HG02981 (cell line): ENCODE measurements around the gene ZNF557.
"Not testable (repeated sequence)": the region's sequence is repeated elsewhere in the genome, so short reads cannot be mapped to it uniquely, and the experiment has no call there.

ENCODE experiments used
- ATAC-seq: cut with Tn5 transposase; IDR thresholded peaks from one replicate; pipeline ENCODE4 v1.9.1; 2021; ENCODE audit warnings: mild to moderate bottlenecking, moderate library complexity; ENCODE audit not compliant: unreplicated experiment

The ZNF557 gene

DNA sequence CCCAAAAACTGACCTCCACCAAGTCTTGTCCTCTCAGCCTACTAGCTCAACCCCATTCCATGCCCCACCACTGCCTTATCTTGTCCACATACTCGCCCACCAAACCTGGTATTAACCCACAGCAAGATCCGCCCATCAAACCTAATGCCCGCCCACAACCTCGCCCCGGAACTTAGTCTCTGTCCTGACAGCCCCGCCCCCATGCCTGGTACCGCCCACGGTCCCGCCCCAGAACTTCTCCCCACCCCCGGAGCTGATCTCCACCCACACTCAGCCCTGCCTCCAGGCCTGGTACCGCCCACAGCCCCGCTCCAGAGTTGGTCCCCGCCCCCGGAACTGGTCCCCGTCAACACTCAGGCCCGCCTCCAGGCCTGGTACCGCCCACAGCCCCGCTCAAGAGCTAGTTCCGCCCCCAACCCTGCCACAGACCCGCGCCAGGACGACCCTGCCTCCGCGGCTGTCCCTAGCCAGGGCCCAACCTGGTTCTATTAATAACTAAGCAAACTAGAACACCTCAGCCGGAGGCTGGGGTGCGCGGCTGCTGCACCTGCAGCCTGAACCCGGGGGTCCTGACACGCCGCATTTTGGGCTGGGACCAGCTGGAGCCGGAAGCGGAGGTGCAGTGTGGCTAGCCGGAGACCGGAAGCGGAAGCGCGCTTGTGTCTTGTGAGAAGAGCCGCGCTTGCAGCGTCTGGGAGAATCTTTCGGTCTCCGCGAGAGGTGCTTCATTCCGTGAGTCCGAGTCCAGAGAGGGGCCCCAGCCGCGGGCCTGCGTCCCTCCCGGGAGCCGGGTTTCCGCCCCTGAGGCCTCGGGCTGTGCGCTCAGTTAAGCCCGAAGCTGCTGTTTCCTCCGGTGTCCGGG lies at the start of gene ZNF557:
ZNF557 (plus strand) TSS at position 662 of the 862 bp plus-strand sequence. CDS start 5,372 bp downstream, outside the sequence.
- peak; percentile 94 for ATAC-seq

DNA sequence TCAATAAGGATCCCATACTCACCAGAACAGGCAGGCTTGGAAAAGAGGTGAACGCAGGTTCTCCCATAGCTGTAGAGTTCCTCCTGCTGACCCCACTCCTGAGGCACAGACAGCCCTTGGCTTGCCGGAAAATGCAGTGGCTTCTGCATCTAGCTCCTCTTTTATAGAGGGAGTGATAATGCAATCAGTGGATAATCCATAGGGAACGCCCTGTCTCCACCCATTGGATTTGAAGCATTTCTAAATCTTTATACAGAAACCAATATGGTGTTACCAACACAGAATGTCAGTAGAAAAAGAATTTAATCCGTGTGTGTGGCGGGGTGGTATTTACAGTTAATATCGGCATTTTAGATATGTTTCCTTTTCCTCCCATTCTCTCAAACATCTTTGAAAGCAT lies 48.2 kb upstream of the ZNF557 start, which contains the start of gene MBD3L2B:
MBD3L2B (minus strand) TSS at position 101 of the 400 bp plus-strand sequence; CDS start at position 67, 34 bp downstream.
- ATAC-seq = not testable (repeated sequence)

DNA sequence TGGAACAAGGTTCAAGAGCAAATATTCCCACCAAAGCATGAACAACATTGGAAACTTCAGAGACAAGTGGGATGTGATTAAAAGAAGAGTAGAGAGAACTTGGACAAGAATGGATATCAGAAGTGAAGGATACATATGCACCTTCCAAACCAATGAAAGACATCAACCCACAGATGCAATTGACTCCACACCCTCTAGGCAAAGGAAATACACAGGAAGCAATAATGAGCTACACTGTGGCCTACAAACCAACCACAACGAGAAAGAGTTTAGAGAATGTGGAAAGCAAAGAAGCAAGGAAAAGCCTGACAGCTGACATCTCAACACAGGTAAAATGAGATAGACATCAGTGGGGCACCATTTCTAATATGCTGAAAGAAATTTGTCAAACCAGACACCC lies 40.7 kb upstream of the ZNF557 start:
- not testable (repeated sequence) for ATAC-seq

DNA sequence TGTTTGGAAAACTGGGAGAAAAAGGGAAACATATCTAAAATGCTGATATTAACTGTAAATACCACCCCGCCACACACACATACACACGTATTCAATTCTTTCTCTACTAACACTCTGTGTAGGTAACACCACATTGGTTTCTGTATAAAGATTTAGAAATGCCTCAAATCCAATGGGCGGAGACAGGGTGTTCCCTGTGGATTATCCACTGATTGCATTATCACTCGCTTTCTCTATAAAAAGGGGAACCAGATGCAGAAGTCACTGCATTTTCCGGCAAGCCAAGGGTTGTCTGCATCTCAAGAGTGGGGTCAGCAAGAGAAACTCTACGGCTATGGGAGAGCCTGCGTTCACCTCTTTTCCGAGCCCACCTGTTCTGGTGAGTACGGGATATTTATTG lies 39.2 kb upstream of the ZNF557 start, which contains the start of gene MBD3L5:
MBD3L5 (plus strand) TSS at position 301 of the 400 bp plus-strand sequence; CDS start at position 335, 34 bp downstream.
- not testable (repeated sequence) for ATAC-seq

DNA sequence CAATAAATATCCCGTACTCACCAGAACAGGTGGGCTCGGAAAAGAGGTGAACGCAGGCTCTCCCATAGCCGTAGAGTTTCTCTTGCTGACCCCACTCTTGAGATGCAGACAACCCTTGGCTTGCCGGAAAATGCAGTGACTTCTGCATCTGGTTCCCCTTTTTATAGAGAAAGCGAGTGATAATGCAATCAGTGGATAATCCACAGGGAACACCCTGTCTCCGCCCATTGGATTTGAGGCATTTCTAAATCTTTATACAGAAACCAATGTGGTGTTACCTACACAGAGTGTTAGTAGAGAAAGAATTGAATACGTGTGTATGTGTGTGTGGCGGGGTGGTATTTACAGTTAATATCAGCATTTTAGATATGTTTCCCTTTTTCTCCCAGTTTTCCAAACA lies 29.4 kb upstream of the ZNF557 start, which contains the start of gene MBD3L4:
MBD3L4 (minus strand) TSS at position 101 of the 400 bp plus-strand sequence; CDS start at position 66, 35 bp downstream.
- ATAC-seq = not testable (repeated sequence)

DNA sequence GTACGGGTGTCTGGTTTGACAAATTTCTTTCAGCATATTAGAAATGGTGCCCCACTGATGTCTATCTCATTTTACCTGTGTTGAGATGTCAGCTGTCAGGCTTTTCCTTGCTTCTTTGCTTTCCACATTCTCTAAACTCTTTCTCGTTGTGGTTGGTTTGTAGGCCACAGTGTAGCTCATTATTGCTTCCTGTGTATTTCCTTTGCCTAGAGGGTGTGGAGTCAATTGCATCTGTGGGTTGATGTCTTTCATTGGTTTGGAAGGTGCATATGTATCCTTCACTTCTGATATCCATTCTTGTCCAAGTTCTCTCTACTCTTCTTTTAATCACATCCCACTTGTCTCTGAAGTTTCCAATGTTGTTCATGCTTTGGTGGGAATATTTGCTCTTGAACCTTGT lies 27.9 kb upstream of the ZNF557 start:
- ATAC-seq = not testable (repeated sequence)

DNA sequence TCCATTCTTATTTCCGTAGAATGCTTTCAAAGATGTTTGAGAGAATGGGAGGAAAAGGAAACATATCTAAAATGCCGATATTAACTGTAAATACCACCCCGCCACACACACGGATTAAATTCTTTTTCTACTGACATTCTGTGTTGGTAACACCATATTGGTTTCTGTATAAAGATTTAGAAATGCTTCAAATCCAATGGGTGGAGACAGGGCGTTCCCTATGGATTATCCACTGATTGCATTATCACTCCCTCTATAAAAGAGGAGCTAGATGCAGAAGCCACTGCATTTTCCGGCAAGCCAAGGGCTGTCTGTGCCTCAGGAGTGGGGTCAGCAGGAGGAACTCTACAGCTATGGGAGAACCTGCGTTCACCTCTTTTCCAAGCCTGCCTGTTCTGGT lies 20.5 kb upstream of the ZNF557 start, which contains the start of gene MBD3L2:
MBD3L2 (plus strand) TSS at position 301 of the 400 bp plus-strand sequence; CDS start at position 354, 53 bp downstream.
- not testable (repeated sequence) for ATAC-seq

DNA sequence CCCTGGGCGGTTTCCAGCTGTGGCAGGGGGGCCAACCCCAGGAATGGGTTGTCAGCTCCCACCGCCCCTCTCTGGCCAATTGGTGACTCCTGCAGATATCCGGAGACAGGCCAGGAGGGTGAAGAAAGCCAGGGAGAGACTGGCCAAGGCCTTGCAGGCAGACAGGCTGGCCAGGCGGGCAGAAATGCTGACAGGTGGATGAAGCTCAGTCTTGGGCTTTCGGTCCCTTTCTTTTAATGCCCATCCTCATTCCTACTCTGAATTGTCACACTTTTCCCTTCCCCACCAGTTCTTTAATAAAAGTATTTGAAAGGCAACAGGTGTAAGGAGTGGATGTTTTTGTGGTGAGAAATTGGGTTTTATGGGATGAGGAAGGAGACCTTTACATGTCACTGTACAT lies 18.1 kb upstream of the ZNF557 start:
- ATAC-seq = not testable (repeated sequence)

DNA sequence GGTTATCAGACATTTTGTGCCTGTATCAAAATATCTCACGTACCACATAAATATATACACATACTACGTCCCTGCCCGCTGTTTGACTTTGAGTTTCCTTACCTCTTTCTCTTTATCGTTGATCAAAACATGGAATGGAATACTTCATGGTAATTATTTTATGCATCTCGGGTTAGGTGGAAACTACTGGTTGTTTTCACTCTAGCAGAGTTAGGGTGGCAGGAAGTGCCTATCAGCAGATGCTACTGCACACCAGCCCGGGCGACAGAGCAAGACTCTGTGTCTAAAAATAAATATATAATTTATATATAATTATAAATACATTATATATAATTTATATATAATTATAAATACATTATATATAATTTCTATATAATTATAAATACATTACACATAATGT lies 16.6 kb upstream of the ZNF557 start:
- ATAC-seq = not testable (repeated sequence)

DNA sequence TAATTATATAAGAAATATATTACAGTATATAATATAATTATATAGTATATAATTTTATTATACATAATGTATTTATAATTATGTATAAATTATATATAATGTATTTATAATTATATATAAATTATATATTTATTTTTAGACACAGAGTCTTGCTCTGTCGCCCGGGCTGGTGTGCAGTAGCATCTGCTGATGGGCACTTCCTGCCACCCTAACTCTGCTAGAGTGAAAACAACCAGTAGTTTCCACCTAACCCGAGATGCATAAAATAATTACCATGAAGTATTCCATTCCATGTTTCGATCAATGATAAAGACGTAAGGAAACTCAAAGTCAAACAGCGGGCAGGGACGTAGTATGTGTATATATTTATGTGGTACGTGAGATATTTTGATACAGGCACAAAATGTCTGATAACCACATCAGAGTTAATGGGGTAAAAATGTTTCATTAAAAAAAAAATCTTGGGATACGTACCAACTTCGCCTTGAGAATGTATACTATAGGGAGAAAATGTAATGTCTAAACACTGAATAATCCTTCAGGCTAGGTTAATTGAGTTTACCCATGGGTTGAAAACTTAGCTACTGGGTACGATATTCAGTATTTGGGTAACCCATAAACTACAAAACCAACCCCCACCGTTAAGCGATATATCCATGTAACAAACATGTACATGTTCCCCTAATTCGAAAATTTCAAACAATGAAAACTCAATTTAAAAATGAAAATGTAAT lies 14.7 kb upstream of the ZNF557 start:
- not testable (repeated sequence) for ATAC-seq

DNA sequence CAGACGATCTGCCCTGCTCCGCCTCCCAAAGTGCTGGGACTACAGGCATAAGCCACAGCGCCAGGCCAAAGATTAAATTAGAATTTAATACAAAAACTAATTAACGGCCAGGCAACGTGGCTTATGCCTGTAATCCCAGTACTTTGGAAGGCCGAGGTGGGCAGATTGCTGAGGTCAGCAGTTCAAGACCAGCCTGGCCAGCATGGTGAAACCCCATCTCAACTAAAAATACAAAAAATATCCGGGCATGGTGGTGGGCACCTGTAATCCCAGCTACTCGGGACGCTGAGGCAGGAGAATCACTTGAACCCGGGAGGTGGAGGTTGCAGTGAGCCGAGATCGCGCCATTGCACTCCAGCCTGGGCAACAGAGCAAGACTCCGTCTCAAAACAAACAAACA lies 13.8 kb upstream of the ZNF557 start:
- ATAC-seq = not testable (repeated sequence)

DNA sequence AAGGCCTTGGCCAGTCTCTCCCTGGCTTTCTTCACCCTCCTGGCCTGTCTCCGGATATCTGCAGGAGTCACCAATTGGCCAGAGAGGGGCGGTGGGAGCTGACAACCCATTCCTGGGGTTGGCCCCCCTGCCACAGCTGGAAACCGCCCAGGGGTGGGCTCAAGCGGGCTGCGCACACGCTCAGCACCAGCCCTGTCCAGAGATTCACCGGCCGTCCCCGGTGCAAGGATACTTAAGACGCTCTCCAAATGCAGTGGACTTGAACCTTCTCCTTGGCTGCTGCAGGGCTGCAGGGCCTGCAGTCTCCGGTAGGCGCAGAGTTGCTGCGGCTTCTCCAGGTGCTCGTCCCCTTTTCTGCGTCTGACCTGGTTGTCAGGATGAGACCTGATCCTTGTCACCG lies 13.1 kb upstream of the ZNF557 start:
- ATAC-seq = not testable (repeated sequence)

DNA sequence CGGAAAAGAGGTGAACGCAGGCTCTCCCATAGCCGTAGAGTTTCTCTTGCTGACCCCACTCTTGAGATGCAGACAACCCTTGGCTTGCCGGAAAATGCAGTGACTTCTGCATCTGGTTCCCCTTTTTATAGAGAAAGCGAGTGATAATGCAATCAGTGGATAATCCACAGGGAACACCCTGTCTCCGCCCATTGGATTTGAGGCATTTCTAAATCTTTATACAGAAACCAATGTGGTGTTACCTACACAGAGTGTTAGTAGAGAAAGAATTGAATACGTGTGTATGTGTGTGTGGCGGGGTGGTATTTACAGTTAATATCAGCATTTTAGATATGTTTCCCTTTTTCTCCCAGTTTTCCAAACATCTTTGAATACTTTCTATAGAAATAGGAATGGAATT lies 10.9 kb upstream of the ZNF557 start, which contains the start of gene MBD3L3:
MBD3L3 (minus strand) TSS at position 101 of the 400 bp plus-strand sequence; CDS start at position 30, 71 bp downstream.
- not testable (repeated sequence) for ATAC-seq

DNA sequence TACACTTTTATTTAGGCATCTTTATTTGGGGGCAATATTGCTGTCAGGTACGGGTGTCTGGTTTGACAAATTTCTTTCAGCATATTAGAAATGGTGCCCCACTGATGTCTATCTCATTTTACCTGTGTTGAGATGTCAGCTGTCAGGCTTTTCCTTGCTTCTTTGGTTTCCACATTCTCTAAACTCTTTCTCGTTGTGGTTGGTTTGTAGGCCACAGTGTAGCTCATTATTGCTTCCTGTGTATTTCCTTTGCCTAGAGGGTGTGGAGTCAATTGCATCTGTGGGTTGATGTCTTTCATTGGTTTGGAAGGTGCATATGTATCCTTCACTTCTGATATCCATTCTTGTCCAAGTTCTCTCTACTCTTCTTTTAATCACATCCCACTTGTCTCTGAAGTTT lies 9.5 kb upstream of the ZNF557 start:
- ATAC-seq = not testable (repeated sequence)

DNA sequence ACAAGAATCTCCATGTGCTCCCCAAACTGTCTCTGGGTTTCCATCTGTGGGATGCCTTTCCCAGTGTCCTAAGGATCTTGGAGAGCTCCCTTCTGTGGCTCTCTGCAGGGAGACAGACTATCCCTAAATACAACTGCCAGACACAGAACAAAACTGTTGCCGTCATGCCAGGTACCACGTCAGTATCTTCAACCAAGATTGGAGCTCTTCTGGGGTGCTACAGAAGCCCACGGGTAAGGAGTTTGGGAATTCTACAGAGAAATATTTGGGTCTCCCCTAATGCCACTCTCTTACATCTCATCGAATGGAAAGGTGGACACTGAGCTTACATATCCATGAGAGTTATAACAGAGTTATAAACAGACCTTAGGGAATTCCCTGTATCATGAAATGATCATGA lies 6.2 kb upstream of the ZNF557 start:
- ATAC-seq = no peak

DNA sequence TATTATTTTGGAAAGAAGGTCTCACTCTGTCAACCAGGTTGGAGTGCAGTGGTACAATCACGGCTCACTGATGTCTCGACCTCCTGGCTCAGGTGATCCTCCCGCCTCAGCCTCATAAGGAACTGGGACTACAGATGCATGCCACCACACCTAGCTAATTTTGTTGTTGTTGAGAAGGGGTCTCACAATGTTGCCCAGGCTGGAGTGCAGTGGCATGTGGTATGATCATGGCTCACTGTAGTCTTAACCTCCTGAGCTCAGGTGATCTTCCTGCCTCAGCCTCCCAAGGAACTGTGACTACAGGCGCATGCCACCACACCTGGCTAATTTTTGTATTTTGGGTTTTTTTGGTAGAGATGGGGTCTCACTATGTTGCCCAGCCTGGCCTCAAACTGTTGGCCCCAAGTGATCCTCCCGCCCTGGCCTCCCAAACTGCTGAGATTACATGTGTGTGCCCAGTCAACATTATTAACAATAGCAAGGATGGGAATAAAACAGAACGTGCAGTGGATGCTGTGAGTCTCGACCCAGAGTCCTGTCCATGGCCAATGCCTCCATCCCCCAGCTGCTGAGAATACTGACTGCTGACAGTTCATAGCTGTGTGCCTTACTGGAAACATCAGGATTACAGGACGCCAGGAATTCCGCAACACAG lies 5.6 kb upstream of the ZNF557 start:
- no peak for ATAC-seq

DNA sequence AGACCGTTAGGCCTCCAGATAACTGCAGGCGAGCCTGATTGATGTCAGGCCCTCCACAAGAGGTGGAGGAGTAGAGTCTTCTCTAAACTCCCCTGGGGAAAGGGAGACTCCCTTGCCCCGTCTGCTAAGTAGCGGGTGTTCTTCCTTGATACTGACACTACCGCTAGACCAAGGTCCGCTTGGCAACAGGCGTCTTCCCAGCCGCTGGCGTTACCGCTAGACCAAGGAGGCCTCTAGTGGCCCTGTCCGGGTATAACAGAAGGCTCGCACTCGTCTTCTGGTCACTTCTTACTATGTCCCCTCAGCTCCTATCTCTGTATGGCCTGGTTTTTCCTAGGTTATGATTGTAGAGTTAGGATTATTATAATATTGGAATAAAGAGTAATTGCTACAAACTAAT lies 2.4 kb upstream of the ZNF557 start:
- not testable (repeated sequence) for ATAC-seq

DNA sequence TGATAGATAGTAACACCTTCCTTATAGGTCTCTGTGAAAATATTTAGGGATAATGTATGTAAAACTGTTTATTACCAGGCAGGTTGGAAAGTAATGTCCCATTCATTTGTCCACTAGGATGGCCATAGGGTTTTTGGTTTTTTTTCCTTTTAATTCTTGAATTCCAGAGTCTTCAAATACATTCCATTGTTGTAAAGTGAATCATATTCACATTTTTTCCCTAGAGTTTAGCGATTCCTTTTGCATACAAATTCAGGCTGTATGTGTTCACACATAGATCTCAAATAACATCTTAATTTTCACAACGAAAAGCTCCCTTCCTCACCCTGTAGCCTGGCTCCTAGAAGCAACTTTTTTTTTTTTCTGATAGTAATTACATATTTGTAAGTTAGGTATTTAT lies 1.8 kb upstream of the ZNF557 start:
- no peak for ATAC-seq

DNA sequence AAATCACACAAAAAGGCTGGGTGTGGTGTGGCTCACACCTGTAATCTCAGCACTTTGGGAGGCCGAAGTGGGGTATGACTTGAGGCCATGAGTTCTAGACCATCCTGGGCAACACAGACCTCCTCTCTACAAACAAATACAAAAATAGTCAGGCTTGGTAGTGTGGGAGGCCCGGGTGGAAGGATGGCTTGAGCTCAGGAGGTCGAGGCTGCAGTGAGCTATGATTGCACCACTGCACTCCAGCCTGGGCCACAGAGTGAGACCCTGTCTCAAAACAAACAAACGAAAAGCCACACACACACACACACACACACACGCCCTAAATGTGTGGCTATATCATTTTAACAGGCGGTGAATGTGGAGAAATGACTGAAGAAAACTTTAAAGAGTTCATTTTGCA lies 904 bp upstream of the ZNF557 start:
- no peak for ATAC-seq

DNA sequence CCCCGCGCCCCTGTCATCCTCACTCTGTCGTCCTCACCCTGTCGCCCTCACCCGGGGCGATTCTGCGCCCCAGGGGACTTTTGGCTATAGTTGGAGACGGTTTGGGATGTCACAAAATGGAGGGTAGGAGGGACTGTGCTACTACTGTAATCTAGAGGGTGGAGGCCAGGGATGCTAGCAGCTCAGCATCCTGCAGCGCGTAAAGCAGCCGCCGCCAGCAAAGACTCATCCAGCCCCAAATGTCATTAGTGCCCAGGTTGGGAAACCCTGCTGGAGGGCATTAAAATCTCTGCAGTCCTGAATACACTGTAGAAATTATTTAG lies 362 bp downstream of the ZNF557 start:
- ATAC-seq = no peak

DNA sequence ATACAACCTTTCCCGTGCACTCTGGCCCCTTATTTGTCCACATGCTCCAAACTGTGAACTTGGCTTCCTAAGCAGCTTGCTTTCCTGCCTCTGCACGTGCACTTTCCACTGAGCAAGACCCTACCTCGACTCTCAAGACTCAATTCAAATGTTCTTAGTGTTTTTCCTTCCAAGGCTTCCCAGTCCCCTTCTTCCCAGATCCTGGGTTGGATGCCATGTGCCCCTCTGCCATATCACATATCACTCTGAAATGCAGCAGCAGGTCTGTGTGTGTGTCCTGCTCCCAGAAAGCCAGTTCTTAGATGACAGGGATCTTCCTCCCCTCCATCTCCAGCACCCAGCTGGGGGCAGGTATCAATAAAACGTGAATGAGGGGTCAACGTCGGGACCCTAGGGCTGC lies 3.0 kb downstream of the ZNF557 start:
- no peak for ATAC-seq
